Upper lobe of left lung (tissue), 4 donors: ENCODE data around the gene PAQR8.

Source experiments
- CTCF ChIP-seq, 6 experiments: fragments of 450-650 bp in 4 of 6; fragments of 200-600 bp in 2 of 6; sonication (generic) in 2 of 6; IDR thresholded peaks; one replicate each; pipeline ENCODE4 v1.5.1; 2016 to 2019; ENCODE audit warnings: antibody characterized with exemption in 6 of 6
- POLR2A ChIP-seq, 4 donors: fragments of 450-650 bp; IDR thresholded peaks; one replicate each; pipeline ENCODE4 v1.5.1; 2016 to 2017; ENCODE audit warnings: antibody characterized with exemption in 4 of 4, mild to moderate bottlenecking in 2 of 4
- POLR2AphosphoS5 ChIP-seq, 2 donors: sonication (generic); formaldehyde crosslinking; IDR thresholded peaks; one replicate each; pipeline ENCODE4 v1.5.1; 2017; ENCODE audit warnings: antibody characterized with exemption in 2 of 2

GRCh38 chr6:52362443-52363227, 684 bp downstream of the PAQR8 start:
- TF ChIP-seq POLR2A (IDR thresholded peaks at IDR 0.05), result no peak
- peak in 1 of 6 experiments; percentile 3 for TF ChIP-seq CTCF (IDR thresholded peaks at IDR 0.05)
- TF ChIP-seq POLR2AphosphoS5 (IDR thresholded peaks at IDR 0.05), result no peak
